Esophagus squamous epithelium (tissue), 4 donors: ENCODE data around the gene SUN3.

Experiments
- CTCF ChIP-seq, 6 experiments: fragments of 450-650 bp in 4 of 6; fragments of 200-600 bp in 2 of 6; sonication (generic) in 2 of 6; IDR thresholded peaks; one replicate each; pipeline ENCODE4 v1.5.1; 2016 to 2019; ENCODE audit warnings: antibody characterized with exemption in 6 of 6, mild to moderate bottlenecking in 4 of 6, moderate library complexity in 4 of 6
- POLR2A ChIP-seq, 4 donors: fragments of 450-650 bp; IDR thresholded peaks; one replicate each; pipeline ENCODE4 v1.6.1; 2017; ENCODE audit warnings: antibody characterized with exemption in 4 of 4, mild to moderate bottlenecking in 4 of 4, moderate library complexity in 3 of 4

GRCh38 chr7:47992446-47992845, 36.5 kb downstream of the SUN3 start:
- TF ChIP-seq CTCF (IDR thresholded peaks at IDR 0.05) = no peak
- no peak for TF ChIP-seq POLR2A (IDR thresholded peaks at IDR 0.05)
